ENCODE results near the gene COX19. TPM values are rescaled to one million over a fixed set of nuclear protein-coding genes. Genes with fewer than 3 reads are reported as not detected.

The COX19 gene
- total and polyA plus RNA-seq, 2 of the 13 experiments (the other 11 are each of a cell fraction or from before 2014, with no cell fraction given): 11.5 to 21.7 TPM

DNA sequence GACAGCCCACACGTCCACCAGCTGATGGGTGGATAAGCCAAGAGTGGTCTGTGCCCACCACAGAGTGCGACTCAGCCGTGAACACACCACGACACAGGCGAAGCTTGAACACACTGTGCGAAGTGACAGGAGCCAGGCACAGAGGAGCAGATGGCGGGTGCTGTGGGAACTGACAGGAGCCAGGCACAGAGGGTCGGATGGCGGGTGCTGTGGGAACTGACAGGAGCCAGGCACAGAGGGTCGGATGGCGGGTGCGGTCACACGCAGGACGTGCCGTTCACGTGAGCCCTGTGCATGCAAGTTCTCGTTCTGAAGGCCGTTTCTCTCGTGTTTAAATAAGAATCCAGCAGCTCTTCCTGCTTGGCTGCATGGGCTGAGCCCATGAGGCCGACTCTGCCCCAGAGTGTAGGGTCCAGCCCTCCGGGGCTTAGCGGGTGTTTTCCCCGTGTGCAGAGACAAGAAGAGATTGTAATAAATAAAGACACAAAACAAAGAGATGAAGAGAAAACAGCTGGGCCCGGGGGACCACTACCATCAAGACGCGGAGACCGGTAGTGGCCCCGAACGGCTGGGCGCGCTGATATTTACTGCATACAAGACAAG is 15.0 kb downstream of the COX19 start:
- peak overlapping the region; percentile 73 for H3K27ac ChIP-seq (ENCODE audit: extremely low read length, insufficient read depth, low read length)
- H3K27me3 ChIP-seq (ENCODE audit: control insufficient read depth in 1 of 2, insufficient read depth in 2 of 2, low read length in 2 of 2): no peaks in the 10 kb centered on the region
- H4K20me1 ChIP-seq (ENCODE audit: insufficient read depth, low read length): no peaks in the 10 kb centered on the region
- no peaks in the 10 kb centered on the region for H3K9me3 ChIP-seq (ENCODE audit: low read length)
- intact Hi-C loops (cut with micrococcal nuclease; ENCODE audit: unreplicated experiment): no loop called here
- ATAC-seq (peak; percentile 2; the same call in 2 of the 3 replicates), DNase-seq (ENCODE audit: low spot score) (peak; percentile 57), FAIRE-seq (peak; percentile 69)
- POLR2A ChIA-PET: interaction anchor here (1.3 to 5.2 kb wide), 3 partner anchors 13 to 22 kb away, joined by 7 to 95 read pairs (median 8); partner anchors contain the start of genes COX19 and CYP2W1
- 34% methylated on average over 20 of the region's 31 CpGs for WGBS (ENCODE audit: low lambda C conversion rate)
- in situ Hi-C loops (cut with HindIII; ENCODE audit: extremely low pct_ligation_motif_present, low pct_unique_long_range_greater_than_20kb): no loop called here
- CTCF ChIA-PET (ENCODE audit: low intra/inter-chr PET ratio, low total read pairs): no interaction called here
- H3K4me2 ChIP-seq (ENCODE audit: low read depth, low read length): peak overlapping the region; percentile 28; the same call in 1 of the 2 replicates
- H3K9ac ChIP-seq (ENCODE audit: insufficient read depth, low read depth, low read length): peak overlapping the region; percentile 1; the same call in 1 of the 2 replicates
- H3K36me3 ChIP-seq (replicated peaks in 1 of 2; ENCODE audit: control insufficient read depth in 1 of 2, insufficient read depth in 2 of 2, low read length in 2 of 2): no peaks in the 10 kb centered on the region
- H3K4me1 ChIP-seq (ENCODE audit: insufficient read depth, low read length): peaks cover 86% of the 10 kb centered on the region
- no peak overlapping the region; a peak in 1 of 6 replicates for H3K4me3 ChIP-seq (replicated peaks in 1 of 3; ENCODE audit: insufficient read depth in 1 of 3, low read depth in 2 of 3, low read length in 3 of 3)
- no peaks in the 10 kb centered on the region for H3K79me2 ChIP-seq (ENCODE audit: insufficient read depth, low read length)
- H2AFZ ChIP-seq (ENCODE audit: low read length): no peak overlapping the region
- no TSS peak for BruUV-seq (replicated peaks)
- TF ChIP-seq, protein P1, sequence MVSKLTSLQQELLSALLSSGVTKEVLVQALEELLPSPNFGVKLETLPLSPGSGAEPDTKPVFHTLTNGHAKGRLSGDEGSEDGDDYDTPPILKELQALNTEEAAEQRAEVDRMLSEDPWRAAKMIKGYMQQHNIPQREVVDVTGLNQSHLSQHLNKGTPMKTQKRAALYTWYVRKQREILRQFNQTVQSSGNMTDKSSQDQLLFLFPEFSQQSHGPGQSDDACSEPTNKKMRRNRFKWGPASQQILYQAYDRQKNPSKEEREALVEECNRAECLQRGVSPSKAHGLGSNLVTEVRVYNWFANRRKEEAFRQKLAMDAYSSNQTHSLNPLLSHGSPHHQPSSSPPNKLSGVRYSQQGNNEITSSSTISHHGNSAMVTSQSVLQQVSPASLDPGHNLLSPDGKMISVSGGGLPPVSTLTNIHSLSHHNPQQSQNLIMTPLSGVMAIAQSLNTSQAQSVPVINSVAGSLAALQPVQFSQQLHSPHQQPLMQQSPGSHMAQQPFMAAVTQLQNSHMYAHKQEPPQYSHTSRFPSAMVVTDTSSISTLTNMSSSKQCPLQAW (CRISPR knock-in tag; IDR thresholded peaks at IDR 0.05): peak; percentile 64
- TF ChIP-seq FOXJ3 (CRISPR knock-in tag; IDR thresholded peaks at IDR 0.05; ENCODE audit: borderline replicate concordance) (no peak), PLRG1 (conservative IDR thresholded peaks at IDR 0.05) (no peak), SRF (IDR thresholded peaks at IDR 0.05; ENCODE audit: low read depth, low read length) (no peak), SIN3A (IDR thresholded peaks at IDR 0.05; ENCODE audit: borderline replicate concordance, low read depth, low read length) (no peak), ZNF570 (CRISPR knock-in tag; IDR thresholded peaks at IDR 0.05; ENCODE audit: borderline replicate concordance) (no peak), ZNF678 (CRISPR knock-in tag; IDR thresholded peaks at IDR 0.05) (no peak), NCOA2 (CRISPR knock-in tag; IDR thresholded peaks at IDR 0.05) (peak; percentile 43; the same call in 1 of the 2 replicates), ZNF567 (CRISPR knock-in tag; IDR thresholded peaks at IDR 0.05; ENCODE audit: borderline replicate concordance) (no peak), FOXM1 (CRISPR knock-in tag; IDR thresholded peaks at IDR 0.05) (no peak), NFKB2 (CRISPR knock-in tag; IDR thresholded peaks at IDR 0.05; ENCODE audit: borderline replicate concordance) (peak; percentile 73), SYNCRIP (IDR thresholded peaks at IDR 0.05; ENCODE audit: insufficient read depth, low read depth, low read length) (no peak), SMARCC2 (IDR thresholded peaks at IDR 0.05) (no peak), ZNF768 (CRISPR knock-in tag; IDR thresholded peaks at IDR 0.05) (no peak), EP300 (IDR thresholded peaks at IDR 0.05; ENCODE audit: low read depth in 2 of 2, low read length in 2 of 2) (peak in 1 of 2 experiments; percentile 55; a peak in 1 of 4 replicates), EP300 (CRISPR knock-in tag; IDR thresholded peaks at IDR 0.05; ENCODE audit: borderline replicate concordance) (no peak), ZFY (CRISPR knock-in tag; IDR thresholded peaks at IDR 0.05) (peak; percentile 24; the same call in 1 of the 2 replicates)
- TF ChIP-seq, protein P2, sequence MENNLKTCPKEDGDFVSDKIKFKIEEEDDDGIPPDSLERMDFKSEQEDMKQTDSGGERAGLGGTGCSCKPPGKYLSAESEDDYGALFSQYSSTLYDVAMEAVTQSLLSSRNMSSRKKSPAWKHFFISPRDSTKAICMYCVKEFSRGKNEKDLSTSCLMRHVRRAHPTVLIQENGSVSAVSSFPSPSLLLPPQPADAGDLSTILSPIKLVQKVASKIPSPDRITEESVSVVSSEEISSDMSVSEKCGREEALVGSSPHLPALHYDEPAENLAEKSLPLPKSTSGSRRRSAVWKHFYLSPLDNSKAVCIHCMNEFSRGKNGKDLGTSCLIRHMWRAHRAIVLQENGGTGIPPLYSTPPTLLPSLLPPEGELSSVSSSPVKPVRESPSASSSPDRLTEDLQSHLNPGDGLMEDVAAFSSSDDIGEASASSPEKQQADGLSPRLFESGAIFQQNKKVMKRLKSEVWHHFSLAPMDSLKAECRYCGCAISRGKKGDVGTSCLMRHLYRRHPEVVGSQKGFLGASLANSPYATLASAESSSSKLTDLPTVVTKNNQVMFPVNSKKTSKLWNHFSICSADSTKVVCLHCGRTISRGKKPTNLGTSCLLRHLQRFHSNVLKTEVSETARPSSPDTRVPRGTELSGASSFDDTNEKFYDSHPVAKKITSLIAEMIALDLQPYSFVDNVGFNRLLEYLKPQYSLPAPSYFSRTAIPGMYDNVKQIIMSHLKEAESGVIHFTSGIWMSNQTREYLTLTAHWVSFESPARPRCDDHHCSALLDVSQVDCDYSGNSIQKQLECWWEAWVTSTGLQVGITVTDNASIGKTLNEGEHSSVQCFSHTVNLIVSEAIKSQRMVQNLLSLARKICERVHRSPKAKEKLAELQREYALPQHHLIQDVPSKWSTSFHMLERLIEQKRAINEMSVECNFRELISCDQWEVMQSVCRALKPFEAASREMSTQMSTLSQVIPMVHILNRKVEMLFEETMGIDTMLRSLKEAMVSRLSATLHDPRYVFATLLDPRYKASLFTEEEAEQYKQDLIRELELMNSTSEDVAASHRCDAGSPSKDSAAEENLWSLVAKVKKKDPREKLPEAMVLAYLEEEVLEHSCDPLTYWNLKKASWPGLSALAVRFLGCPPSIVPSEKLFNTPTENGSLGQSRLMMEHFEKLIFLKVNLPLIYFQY (CRISPR knock-in tag; IDR thresholded peaks at IDR 0.05; ENCODE audit: borderline replicate concordance): peak; percentile 60; the same call in 1 of the 2 replicates
- TF ChIP-seq, protein P3, sequence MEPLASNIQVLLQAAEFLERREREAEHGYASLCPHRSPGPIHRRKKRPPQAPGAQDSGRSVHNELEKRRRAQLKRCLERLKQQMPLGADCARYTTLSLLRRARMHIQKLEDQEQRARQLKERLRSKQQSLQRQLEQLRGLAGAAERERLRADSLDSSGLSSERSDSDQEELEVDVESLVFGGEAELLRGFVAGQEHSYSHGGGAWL (CRISPR knock-in tag; IDR thresholded peaks at IDR 0.05): 0 out of 2 replicates have a peak, but pooled peaks have one; percentile 42
